Measurements from ENCODE around the gene MAPRE2.

The MAPRE2 gene

DNA sequence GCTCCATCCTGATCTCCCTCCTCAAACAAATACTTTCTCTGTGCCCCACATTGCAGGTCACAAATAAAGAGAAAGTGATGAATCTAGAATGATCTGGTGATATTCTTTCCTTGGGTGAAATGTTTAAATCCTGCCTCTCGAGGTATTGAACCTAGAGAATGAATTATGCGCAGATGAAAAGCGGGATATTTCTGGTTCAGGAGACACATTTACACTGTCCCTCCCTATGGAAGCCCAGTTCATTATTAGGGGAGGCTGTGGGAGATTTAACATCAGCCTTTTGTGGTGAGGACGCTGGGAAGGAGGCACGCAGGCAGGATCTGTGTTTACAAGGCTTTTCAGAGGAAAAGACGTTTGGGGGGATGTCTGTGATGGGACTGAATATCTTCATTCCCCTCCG, 20.6 kb downstream of the MAPRE2 start:
- Mint-ChIP-seq H3K9me3 (peaks cover 0 to under 1% of the 10 kb centered on the region in 2 donors), H3K36me3 (peaks cover 5% of the 10 kb centered on the region in 2 donors), H3K4me1 (peaks cover 32 to 64% of the 10 kb centered on the region in 2 donors), H3K27me3 (no peaks in the 10 kb centered on the region), H3K4me3 (no peak overlapping the region), H3K27ac (no peak overlapping the region)
- ATAC-seq (replicated peaks) = no peak
- DNase-seq = no peak

DNA sequence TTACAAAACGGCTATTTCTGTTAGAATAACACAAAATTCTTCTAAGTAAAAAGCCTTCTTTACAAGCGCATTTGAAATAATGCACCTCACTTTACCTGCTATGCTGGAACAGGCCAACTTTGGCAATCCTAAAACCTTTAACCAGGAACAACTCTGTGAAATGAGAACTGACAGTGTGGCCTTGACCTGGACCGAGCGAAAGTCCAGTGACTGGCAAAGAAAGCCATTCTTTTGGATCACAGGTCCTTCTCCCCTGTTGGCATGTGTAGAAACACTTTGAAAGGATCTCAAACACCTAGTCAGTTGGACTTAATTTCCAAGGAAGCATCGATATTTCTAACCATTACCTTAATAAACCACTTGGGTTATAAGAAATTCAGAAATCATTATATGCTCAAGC, 21.2 kb downstream of the MAPRE2 start:
- Mint-ChIP-seq H3K9me3 (no peaks in the 10 kb centered on the region), H3K4me3 (no peak overlapping the region)

DNA sequence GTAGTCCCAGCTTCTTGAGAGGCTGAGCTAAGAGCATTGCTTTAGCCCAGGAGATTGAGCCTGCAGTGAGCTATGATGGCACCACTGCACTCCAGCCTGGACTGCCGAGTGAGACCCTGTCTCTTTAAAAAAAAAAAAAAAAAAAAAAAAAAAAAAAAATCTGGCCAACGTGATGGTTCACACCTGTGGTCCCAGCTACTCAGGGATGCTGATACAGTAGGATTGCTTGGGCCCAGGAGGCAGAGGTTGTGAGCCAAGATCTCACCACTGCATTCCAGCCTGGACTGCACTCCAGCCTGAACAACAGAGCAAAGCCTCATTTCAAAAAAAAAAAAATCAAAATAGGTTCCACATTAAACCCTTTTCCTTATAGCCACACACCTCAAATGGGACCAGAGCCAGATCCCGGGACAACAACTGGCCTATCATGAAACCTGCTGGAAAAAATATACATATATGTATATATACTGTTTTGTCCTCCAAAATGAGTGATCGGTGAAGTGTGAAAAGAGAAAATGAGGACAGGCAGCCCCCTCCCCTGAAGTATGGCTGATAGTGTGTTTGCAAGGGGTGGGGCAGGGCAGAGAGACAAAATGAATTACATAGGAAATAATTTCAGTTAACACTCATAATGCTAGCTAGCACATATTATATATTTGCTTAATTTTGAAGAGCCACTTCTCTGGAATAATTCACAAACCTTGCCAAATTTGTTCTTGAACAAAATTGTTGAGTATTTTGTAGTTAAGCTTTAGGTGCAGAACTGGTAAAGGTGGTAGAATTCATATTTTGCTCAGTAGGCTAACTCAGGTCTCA, 22.9 kb downstream of the MAPRE2 start:
- H3K4me3 Mint-ChIP-seq = no peak overlapping the region
- ATAC-seq (replicated peaks) = no peak
- DNase-seq = no peak
- H3K9me3 Mint-ChIP-seq = no peaks in the 10 kb centered on the region
- no peaks in the 10 kb centered on the region for H3K27me3 Mint-ChIP-seq
- peaks cover 33 to 60% of the 10 kb centered on the region in 2 donors for H3K4me1 Mint-ChIP-seq
- H3K27ac Mint-ChIP-seq = no peak overlapping the region
- peaks cover 3 to 4% of the 10 kb centered on the region in 2 donors for H3K36me3 Mint-ChIP-seq

More for the DNA sequence above, 21.2 kb downstream of the MAPRE2 start:
- peaks cover 3 to 4% of the 10 kb centered on the region in 2 donors for H3K36me3 Mint-ChIP-seq
- no peak overlapping the region for H3K27ac Mint-ChIP-seq
- H3K4me1 Mint-ChIP-seq = peaks cover 32 to 64% of the 10 kb centered on the region in 2 donors
- no peak for DNase-seq
- H3K27me3 Mint-ChIP-seq = no peaks in the 10 kb centered on the region
- no peak for ATAC-seq (replicated peaks)

DNA sequence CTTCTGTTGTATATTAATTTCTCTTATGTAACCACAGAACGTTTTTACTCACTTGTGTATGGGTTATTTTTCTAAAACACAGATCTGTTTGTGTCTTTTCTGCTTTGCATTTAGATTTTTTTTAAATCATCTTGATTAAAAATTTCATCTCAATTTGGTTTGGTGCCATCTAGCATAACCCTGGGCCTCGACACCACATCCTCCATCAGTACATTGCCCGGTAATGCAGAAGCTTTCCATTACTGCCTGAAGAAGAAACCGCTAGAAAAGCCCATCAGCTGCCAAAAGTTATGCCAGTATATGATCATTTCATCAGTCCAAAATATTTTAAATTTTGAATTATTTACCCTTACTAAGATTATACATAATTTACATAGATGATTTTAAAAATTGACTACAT, 26.2 kb downstream of the MAPRE2 start:
- no peak overlapping the region for H3K27ac Mint-ChIP-seq
- no peak overlapping the region for H3K4me3 Mint-ChIP-seq
- peaks cover 27 to 42% of the 10 kb centered on the region in 2 donors for H3K4me1 Mint-ChIP-seq
- no peaks in the 10 kb centered on the region for H3K9me3 Mint-ChIP-seq
- no peak for ATAC-seq (replicated peaks)
- peaks cover 12 to 13% of the 10 kb centered on the region in 2 donors for H3K36me3 Mint-ChIP-seq
- no peaks in the 10 kb centered on the region for H3K27me3 Mint-ChIP-seq
- no peak for DNase-seq

DNA sequence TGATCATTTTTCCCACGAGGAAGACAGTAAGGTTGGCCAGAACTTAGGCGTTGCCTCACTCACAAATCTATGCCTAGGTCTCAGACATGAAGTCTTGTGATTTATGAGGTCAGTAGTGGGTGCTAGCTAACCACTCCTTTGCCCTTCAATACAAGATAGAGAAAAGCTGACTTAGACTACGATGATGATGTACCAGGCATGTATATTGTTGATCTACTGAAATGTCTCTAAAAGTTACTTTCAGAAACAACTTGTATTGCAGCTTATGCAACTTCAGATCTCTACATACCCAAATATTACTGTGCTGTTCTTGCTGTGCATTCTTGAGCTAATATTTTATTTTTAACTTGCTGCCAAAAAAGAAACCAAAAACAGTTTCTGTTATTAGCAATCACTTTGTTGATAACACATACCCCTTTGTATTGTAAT, 30.6 kb downstream of the MAPRE2 start:
- Mint-ChIP-seq H3K27me3 (no peaks in the 10 kb centered on the region), H3K27ac (peak overlapping the region; percentile 81), H3K36me3 (peaks cover 19 to 20% of the 10 kb centered on the region in 2 donors), H3K9me3 (no peaks in the 10 kb centered on the region), H3K4me1 (peaks cover 24 to 43% of the 10 kb centered on the region in 2 donors), H3K4me3 (no peak overlapping the region)
- ATAC-seq (replicated peaks) (peak; percentile 29 to 46), DNase-seq (no peak)

DNA sequence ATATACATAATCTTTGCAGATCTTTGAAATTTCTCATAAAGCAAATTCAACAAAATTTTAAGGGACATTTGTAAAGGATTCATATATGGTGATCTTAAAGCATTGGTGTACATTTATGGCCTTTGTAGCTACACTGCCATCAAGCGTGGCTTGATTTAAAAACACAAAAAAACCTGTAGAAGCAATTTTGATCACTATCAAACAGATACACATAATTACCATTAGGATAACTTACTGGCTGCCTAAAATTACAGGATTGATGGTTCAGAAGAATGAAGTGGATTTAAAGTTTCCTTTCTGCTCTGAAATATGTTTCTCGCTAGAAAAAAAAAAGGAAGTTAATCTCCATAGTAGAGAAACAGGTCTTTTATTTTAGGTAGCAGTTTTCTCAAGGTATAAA, 31.4 kb downstream of the MAPRE2 start:
- H3K4me1 Mint-ChIP-seq = peaks cover 24 to 36% of the 10 kb centered on the region in 2 donors
- H3K27me3 Mint-ChIP-seq = no peaks in the 10 kb centered on the region
- no peak for DNase-seq
- peaks cover 20 to 24% of the 10 kb centered on the region in 2 donors for H3K36me3 Mint-ChIP-seq
- H3K27ac Mint-ChIP-seq = no peak overlapping the region
- no peaks in the 10 kb centered on the region for H3K9me3 Mint-ChIP-seq
- no peak overlapping the region for H3K4me3 Mint-ChIP-seq
- ATAC-seq (replicated peaks) = no peak

DNA sequence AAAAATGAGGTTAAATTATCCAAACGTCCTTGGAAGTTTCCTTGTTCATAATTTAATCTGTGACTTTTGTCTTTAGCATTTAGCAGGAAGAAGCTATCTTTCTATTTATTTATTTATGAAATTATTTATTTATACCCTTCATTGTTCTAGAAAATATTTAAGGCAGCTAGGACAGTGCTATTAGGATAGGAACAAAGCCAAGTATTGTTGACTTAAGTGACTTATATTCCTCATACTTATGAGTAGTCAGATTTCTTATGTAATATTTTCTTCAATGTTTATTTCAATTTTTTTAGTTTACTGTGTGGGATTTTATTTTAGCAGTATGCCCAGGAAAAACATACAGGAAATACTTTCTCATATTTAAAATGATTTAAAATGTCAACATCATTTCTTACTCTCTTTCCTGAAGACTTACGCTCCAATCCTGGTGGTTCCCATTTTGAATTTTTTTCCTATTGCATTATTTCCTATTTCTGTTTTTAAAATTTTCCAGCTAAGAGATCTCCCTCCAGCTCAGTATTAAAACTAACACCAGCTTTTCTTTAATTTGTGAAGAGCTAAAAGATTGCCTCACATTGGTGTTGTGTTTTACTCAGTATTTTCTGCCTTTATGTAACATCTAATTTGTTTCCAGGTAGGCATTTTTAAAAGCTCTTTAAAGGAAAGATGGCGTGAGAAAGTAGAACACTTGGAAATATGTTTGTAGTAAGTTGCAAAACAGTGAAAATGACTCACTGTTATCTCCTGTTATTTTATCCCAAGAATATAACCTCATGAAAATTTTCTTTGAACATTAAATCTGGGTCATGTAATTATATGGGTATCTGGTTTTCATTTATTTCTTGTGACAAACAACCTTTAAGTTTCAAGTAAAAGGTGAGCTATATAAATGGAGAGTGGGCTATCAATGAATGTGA, 32.2 kb downstream of the MAPRE2 start:
- Mint-ChIP-seq H3K4me3 (no peak overlapping the region), H3K4me1 (peaks cover 24 to 36% of the 10 kb centered on the region in 2 donors), H3K9me3 (no peaks in the 10 kb centered on the region), H3K27me3 (no peaks in the 10 kb centered on the region), H3K27ac (no peak overlapping the region), H3K36me3 (peaks cover 20 to 24% of the 10 kb centered on the region in 2 donors)
- ATAC-seq (replicated peaks) = no peak
- DNase-seq = no peak

DNA sequence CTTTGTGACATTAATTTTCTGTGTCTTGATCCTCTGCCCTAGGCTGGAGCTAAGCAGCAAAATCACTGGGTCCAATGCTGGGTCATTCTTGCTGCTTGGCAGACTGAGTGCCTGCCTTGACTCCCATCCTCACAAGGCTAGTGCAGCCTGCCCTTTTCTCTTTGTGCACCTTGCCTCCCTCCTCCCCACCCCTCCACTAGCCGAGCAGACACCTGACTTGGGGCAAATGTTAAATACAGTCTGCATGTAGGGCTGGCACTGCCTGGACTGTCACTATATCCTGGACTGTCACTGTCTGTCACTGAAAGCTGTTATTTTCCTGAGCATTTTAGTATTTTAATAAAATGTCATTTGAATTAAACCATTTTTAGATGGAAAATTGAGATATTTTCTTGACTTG, 33.4 kb downstream of the MAPRE2 start:
- peaks cover 23 to 36% of the 10 kb centered on the region in 2 donors for H3K4me1 Mint-ChIP-seq
- H3K27me3 Mint-ChIP-seq = no peaks in the 10 kb centered on the region
- peaks cover 28 to 32% of the 10 kb centered on the region in 2 donors for H3K36me3 Mint-ChIP-seq
- no peak overlapping the region for H3K4me3 Mint-ChIP-seq
- no peaks in the 10 kb centered on the region for H3K9me3 Mint-ChIP-seq
- H3K27ac Mint-ChIP-seq = no peak overlapping the region
- no peak for DNase-seq
- ATAC-seq (replicated peaks) = no peak

DNA sequence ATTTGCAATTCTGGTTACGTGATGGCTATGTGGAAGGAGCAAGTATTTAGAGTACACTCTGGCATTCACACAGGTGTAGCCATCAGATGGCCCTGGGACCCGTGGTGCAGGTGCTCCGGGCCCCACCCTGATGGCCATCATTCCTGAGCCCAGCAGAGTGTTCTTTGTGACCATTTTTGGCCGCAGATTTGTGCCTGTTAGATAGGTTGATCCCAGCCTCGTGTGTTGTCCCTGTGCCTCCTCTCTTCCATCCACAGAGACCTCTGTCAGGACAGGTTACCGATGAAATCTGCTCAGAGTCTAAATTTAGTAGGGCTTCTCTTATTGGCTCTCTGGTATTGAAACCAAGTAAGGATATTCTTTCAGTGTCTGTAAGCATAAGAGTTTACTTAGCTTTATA, 33.9 kb downstream of the MAPRE2 start:
- H3K4me1 Mint-ChIP-seq = peaks cover 23 to 36% of the 10 kb centered on the region in 2 donors
- H3K36me3 Mint-ChIP-seq = peaks cover 30 to 35% of the 10 kb centered on the region in 2 donors
- no peak overlapping the region for H3K27ac Mint-ChIP-seq
- DNase-seq (no peak), ATAC-seq (replicated peaks) (no peak)
- H3K9me3 Mint-ChIP-seq = no peaks in the 10 kb centered on the region
- H3K27me3 Mint-ChIP-seq = no peaks in the 10 kb centered on the region
- H3K4me3 Mint-ChIP-seq = no peak overlapping the region

DNA sequence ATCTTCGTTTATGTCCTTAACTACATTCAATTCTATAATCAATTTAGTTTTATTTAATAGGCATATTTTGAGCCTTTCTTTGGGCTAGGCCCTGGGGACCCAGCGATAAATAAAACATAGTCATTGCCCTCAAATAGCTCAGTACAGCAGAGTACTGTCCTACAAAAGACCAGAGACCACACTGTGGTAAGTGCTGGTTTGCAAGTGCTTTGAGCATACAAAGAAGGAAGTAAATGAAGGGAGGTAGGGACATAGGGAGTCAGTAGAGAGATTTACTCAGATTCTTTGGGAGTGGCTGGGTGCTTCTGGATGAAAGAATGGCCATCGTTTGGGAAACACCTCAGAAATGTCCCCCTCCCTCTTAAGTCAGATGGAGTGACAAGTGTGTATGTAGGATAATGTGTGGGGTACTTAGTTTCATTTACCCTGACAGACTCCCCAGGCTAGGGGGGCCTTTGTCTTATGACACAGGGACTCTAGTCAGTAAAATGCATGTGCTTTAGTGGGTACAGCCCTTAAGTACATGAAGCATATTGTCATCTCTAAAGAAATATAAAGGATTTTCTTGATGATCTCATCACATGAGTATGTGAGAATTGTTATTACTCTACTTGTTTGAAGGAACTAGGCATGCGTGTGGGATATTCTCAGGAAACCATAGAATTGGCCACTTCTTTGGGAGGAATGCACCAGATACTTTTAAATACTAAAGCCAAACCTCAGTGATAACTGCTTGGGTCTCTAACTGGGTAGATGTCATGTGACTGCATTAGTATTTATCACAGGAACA, 35.1 kb downstream of the MAPRE2 start:
- Mint-ChIP-seq H3K36me3 (peaks cover 26 to 30% of the 10 kb centered on the region in 2 donors), H3K9me3 (no peaks in the 10 kb centered on the region), H3K27me3 (no peaks in the 10 kb centered on the region), H3K4me1 (peaks cover 24 to 35% of the 10 kb centered on the region in 2 donors), H3K27ac (no peak overlapping the region), H3K4me3 (no peak overlapping the region)
- DNase-seq (no peak), ATAC-seq (replicated peaks) (no peak)

DNA sequence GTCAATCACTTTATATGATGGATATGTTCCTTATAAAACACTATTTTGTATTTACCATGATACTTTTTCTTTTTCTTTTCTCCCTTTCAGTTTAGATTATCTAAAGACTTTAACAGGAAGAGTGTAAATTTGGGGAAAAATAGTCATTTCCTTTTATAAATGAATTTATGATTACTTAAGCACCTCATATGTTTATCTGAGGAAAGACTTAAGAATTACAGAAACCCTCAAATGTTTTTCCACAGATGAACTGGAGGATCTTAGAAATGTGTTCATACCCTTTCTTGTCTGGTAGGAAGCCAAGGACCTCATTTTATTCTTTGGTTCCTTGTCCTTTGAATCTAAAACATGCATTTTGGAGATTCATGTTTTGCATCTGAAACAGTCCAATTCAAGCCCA, 36.7 kb downstream of the MAPRE2 start:
- Mint-ChIP-seq H3K4me3 (no peak overlapping the region), H3K36me3 (peaks cover 26 to 31% of the 10 kb centered on the region in 2 donors), H3K9me3 (no peaks in the 10 kb centered on the region), H3K27me3 (no peaks in the 10 kb centered on the region), H3K4me1 (peaks cover 19 to 28% of the 10 kb centered on the region in 2 donors), H3K27ac (no peak overlapping the region)
- DNase-seq (no peak), ATAC-seq (replicated peaks) (no peak)

DNA sequence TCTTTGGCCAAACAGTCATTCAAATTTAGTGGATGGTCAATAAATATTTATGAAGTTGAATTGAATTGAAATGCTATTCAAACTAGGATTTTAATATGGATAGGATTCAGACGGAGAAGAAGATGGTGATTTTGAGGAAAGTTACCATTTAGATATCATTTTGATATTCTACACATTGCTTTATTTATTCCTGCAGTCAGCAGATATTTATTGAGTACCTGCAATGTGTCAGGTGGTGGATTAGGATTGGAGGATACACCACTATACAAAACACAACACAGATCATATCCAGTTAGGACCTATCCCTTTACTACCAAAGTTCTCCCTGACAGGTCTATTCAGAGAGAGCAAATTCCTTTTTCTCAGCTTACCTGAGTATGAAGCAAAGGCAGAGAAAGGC, 38.8 kb downstream of the MAPRE2 start:
- no peak for ATAC-seq (replicated peaks)
- no peaks in the 10 kb centered on the region for H3K9me3 Mint-ChIP-seq
- H3K36me3 Mint-ChIP-seq = peaks cover 32 to 34% of the 10 kb centered on the region in 2 donors

DNA sequence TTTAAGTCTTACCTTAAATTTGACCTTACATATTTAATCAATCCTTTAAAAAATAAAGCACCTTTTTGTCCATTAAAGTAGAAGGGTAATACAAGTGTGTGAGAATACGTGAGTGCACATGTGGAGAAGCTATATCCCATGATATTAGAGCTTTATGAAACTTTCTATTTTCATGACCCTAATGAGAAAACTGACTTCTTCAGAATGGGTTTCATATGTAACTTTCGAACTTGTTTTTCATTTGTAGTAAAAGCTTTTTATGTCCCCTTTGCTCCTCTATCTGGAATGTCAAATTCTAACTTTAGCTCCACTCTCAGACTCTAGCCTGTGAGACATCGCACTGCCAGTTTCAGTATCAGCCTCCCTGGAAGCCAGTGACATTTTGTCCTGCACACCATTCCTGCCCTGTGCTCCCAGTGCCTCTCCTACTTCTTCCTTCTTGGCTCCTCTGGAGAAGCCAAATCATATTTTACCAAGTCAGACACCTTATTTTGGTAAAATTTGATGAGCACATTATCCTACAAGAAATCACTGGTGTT, 42.0 kb downstream of the MAPRE2 start:
- Mint-ChIP-seq H3K9me3 (no peaks in the 10 kb centered on the region), H3K4me3 (peak overlapping the region in 1 of 2 donors; percentile 8), H3K27ac (peak overlapping the region; percentile 3), H3K27me3 (no peaks in the 10 kb centered on the region), H3K4me1 (peaks cover 25 to 39% of the 10 kb centered on the region in 2 donors), H3K36me3 (peaks cover 22 to 25% of the 10 kb centered on the region in 2 donors)
- ATAC-seq (replicated peaks) (no peak), DNase-seq (no peak)

More for the DNA sequence above, 38.8 kb downstream of the MAPRE2 start:
- H3K4me3 Mint-ChIP-seq = no peak overlapping the region
- H3K27me3 Mint-ChIP-seq = no peaks in the 10 kb centered on the region
- H3K27ac Mint-ChIP-seq = no peak overlapping the region
- DNase-seq = no peak
- H3K4me1 Mint-ChIP-seq = peaks cover 19 to 34% of the 10 kb centered on the region in 2 donors

All from stimulated activated naive B cell treated with anti-CD40 and anti-IgM and Interleukin-4, amounts not matched to agents 10 μg/mL and 1 μg/mL and 100 μg/mL, for 72 hours (primary cell).